GM06990 (cell line): ENCODE results near the gene EFS.
"Not testable (repeated sequence)": the region's sequence is repeated elsewhere in the genome, so short reads cannot be mapped to it uniquely, and the experiment has no call there.

Source experiments
- DNase-seq: peaks from one replicate; pipeline ENCODE4 v3.0.0-alpha.2; 2011; ENCODE audit not compliant: insufficient read length; ENCODE audit errors: extremely low read depth
- H3K27me3 ChIP-seq: replicated peaks from 2 replicates; pipeline ENCODE4 v1.6.0; 2011; ENCODE audit warnings: low read length; ENCODE audit not compliant: control insufficient read depth, insufficient read depth
- H3K36me3 ChIP-seq: 2 replicates; pipeline ENCODE4 v1.5.1; 2011; ENCODE audit warnings: low read length; ENCODE audit not compliant: control insufficient read depth, insufficient read depth
- H3K4me3 ChIP-seq: replicated peaks from 2 replicates; pipeline ENCODE4 v1.5.1; 2011; ENCODE audit warnings: low read depth, mild to moderate bottlenecking, control low read depth, low read length
- CTCF ChIP-seq: IDR thresholded peaks from 2 replicates; pipeline ENCODE4 v1.5.1; 2011; ENCODE audit warnings: low read length, control low read depth, mild to moderate bottlenecking, inconsistent platforms; ENCODE audit not compliant: insufficient read depth, poor library complexity, severe bottlenecking

The EFS gene

GRCh38 chr14:23402296-23403138 lies 37.5 kb upstream of the EFS start:
- no peaks in the 10 kb centered on the region for H3K36me3 ChIP-seq
- H3K27me3 ChIP-seq, result peaks cover 5% of the 10 kb centered on the region
- H3K4me3 ChIP-seq, result no peak overlapping the region
- TF ChIP-seq CTCF, result no peak
- DNase-seq, result no peak

- no peak for DNase-seq
- peaks cover 5% of the 10 kb centered on the region for H3K27me3 ChIP-seq
- no peak overlapping the region for H3K4me3 ChIP-seq
- no peak for TF ChIP-seq CTCF
- H3K36me3 ChIP-seq, result no peaks in the 10 kb centered on the region
These were observed 36.3 kb upstream of the EFS start for GRCh38 chr14:23401291-23401690.

GRCh38 chr14:23400496-23401149 lies 35.7 kb upstream of the EFS start:
- not testable (repeated sequence) for H3K4me3 ChIP-seq, DNase-seq, H3K27me3 ChIP-seq, H3K36me3 ChIP-seq

- no peak for TF ChIP-seq CTCF
- DNase-seq, result no peak
- Histone ChIP-seq H3K27me3 (peaks cover 5% of the 10 kb centered on the region), H3K36me3 (no peaks in the 10 kb centered on the region), H3K4me3 (no peak overlapping the region)
These were observed 34.6 kb upstream of the EFS start for GRCh38 chr14:23399591-23399990.

GRCh38 chr14:23399136-23399535 lies 34.2 kb upstream of the EFS start:
- Histone ChIP-seq H3K36me3 (no peaks in the 10 kb centered on the region), H3K27me3 (peaks cover 5% of the 10 kb centered on the region), H3K4me3 (no peak overlapping the region)
- no peak for DNase-seq
- TF ChIP-seq CTCF, result no peak

- peaks cover 3% of the 10 kb centered on the region; the same call in 1 of the 2 replicates for H3K27me3 ChIP-seq
- no peak for TF ChIP-seq CTCF
- DNase-seq, result no peak
- H3K4me3 ChIP-seq, result no peak overlapping the region
- H3K36me3 ChIP-seq, result no peaks in the 10 kb centered on the region
These were observed 33.4 kb upstream of the EFS start for GRCh38 chr14:23398348-23398747.
